RWPE2 (cell line): ENCODE data around the gene AKR1D1.
"Not testable (repeated sequence)": the region's sequence is repeated elsewhere in the genome, so short reads cannot be mapped to it uniquely, and the experiment has no call there.

Source experiments
- ATAC-seq: fragments of 200-7000 bp; cut with Tn5 transposase; 3 replicates; pipeline ENCODE4 v1.9.1; 2021; ENCODE audit warnings: low read depth
- DNase-seq: peaks from one replicate; pipeline ENCODE4 v3.0.0-alpha.2; 2020; ENCODE audit warnings: low spot score
- H3K27ac ChIP-seq: fragments of 450-650 bp; 2 replicates; pipeline ENCODE4 v1.5.1; 2017; ENCODE audit warnings: mild to moderate bottlenecking; ENCODE audit not compliant: poor library complexity, severe bottlenecking
- H3K27me3 ChIP-seq: fragments of 250-450 bp; sonication (Bioruptor Pico); 2 replicates; pipeline ENCODE4 v1.5.1; 2021; ENCODE audit warnings: mild to moderate bottlenecking, moderate library complexity; ENCODE audit not compliant: insufficient read depth, poor library complexity, severe bottlenecking
- H3K36me3 ChIP-seq: fragments of 250-450 bp; sonication (Bioruptor Pico); 2 replicates; pipeline ENCODE4 v1.5.1; 2020; ENCODE audit warnings: low read depth, mild to moderate bottlenecking, moderate library complexity
- H3K4me1 ChIP-seq: fragments of 250-450 bp; sonication (Bioruptor Pico); 2 replicates; pipeline ENCODE4 v1.5.1; 2021; ENCODE audit warnings: mild to moderate bottlenecking, moderate library complexity; ENCODE audit not compliant: insufficient read depth, poor library complexity, severe bottlenecking
- H3K4me3 ChIP-seq: fragments of 250-450 bp; sonication (Bioruptor Pico); 2 replicates; pipeline ENCODE4 v1.5.1; 2021; ENCODE audit warnings: mild to moderate bottlenecking, moderate library complexity; ENCODE audit not compliant: severe bottlenecking
- H3K9me3 ChIP-seq: fragments of 250-450 bp; sonication (Bioruptor Pico); 2 replicates; pipeline ENCODE4 v1.5.1; 2021; ENCODE audit warnings: mild to moderate bottlenecking, moderate library complexity; ENCODE audit not compliant: severe bottlenecking
- TF ChIP-seq, protein P1 (sequence below): fragments of 450-650 bp; IDR thresholded peaks from one replicate; pipeline ENCODE4 v1.5.1; 2017; ENCODE audit warnings: mild to moderate bottlenecking, moderate library complexity; ENCODE audit not compliant: poor library complexity, severe bottlenecking

AKR1D1 gene

GRCh38 chr7:138089080-138089901, 13.0 kb downstream of the AKR1D1 start:
- ATAC-seq (peak; percentile 87), DNase-seq (no peak)
- no peak overlapping the region for H3K4me3 ChIP-seq
- peaks cover 7% of the 10 kb centered on the region for H3K4me1 ChIP-seq
- no peaks in the 10 kb centered on the region for H3K27me3 ChIP-seq
- no peaks in the 10 kb centered on the region for H3K9me3 ChIP-seq
- no peak overlapping the region for H3K27ac ChIP-seq
- TF ChIP-seq, protein P1, sequence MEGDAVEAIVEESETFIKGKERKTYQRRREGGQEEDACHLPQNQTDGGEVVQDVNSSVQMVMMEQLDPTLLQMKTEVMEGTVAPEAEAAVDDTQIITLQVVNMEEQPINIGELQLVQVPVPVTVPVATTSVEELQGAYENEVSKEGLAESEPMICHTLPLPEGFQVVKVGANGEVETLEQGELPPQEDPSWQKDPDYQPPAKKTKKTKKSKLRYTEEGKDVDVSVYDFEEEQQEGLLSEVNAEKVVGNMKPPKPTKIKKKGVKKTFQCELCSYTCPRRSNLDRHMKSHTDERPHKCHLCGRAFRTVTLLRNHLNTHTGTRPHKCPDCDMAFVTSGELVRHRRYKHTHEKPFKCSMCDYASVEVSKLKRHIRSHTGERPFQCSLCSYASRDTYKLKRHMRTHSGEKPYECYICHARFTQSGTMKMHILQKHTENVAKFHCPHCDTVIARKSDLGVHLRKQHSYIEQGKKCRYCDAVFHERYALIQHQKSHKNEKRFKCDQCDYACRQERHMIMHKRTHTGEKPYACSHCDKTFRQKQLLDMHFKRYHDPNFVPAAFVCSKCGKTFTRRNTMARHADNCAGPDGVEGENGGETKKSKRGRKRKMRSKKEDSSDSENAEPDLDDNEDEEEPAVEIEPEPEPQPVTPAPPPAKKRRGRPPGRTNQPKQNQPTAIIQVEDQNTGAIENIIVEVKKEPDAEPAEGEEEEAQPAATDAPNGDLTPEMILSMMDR: no peak
- no peaks in the 10 kb centered on the region for H3K36me3 ChIP-seq

DNA sequence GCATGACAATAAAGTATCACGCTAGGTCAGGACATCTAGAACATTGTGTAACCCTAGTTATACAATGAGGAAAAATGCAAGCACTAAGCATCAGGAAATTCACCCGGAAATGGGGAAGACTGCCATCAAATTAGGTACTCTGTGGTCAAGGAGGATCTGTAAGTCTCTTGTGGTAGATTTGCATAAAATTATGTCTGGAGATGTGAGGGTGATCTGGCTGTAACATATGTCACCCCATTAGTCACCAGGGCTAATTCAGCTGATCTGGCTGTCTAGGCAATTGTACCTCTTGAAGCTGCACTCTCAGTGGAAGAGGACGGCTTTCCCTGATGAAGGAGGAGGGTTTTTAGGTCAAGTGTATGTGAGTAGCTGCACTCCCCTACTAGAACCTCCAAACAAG, 14.8 kb downstream of the AKR1D1 start:
- TF ChIP-seq, protein P1: no peak
- Histone ChIP-seq H3K4me1 (peaks cover 7% of the 10 kb centered on the region), H3K27ac (no peak overlapping the region), H3K4me3 (no peak overlapping the region), H3K36me3 (no peaks in the 10 kb centered on the region), H3K9me3 (no peaks in the 10 kb centered on the region), H3K27me3 (no peaks in the 10 kb centered on the region)
- ATAC-seq (no peak), DNase-seq (no peak)

DNA sequence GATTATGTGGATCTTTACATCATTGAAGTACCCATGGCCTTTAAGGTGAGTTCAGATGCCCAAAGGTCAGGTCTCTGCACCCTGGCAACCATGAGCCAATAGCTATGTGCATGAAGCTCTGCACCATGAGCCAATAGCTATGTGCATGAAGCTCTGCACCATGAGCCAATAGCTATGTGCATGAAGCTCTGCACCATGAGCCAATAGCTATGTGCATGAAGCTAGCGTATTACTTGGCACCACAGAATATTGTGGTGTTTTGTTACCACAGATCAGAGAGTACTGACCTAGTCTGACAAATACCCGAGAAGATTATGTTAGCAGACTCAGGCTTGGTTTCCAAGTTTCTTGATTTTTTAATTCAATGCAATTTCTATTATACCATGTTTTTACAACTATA, 15.6 kb downstream of the AKR1D1 start:
- H3K27me3 ChIP-seq, H3K27ac ChIP-seq, H3K4me1 ChIP-seq, ATAC-seq, H3K36me3 ChIP-seq, H3K9me3 ChIP-seq, H3K4me3 ChIP-seq, DNase-seq: not testable (repeated sequence)

DNA sequence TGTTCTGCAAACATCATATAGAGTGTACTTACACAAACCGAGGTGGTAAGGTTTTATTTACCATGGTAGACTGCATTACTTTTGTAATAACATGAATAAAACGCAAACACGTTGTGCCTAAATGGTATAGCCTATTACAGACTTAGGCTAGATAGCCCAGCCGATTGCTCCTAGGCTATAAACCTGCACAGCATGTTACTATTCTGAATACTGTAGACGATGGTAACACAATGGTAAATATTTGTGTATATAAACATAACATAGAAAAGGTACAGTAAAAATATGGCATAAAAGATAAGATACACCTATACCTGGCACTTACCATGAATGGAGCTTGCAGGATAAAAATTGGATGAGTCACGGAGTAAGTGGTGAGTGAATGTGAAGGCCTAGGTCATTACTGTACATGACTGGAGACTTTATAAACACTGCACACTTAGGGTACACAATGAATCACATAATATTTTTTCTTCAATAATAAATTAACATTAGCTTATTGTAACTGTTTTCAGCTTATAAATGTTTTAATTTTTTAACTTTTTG, 16.3 kb downstream of the AKR1D1 start:
- DNase-seq: no peak
- H3K9me3 ChIP-seq: no peaks in the 10 kb centered on the region
- no peaks in the 10 kb centered on the region for H3K36me3 ChIP-seq
- peaks cover 7% of the 10 kb centered on the region for H3K4me1 ChIP-seq
- TF ChIP-seq, protein P1: no peak
- peak; percentile 79 for ATAC-seq
- no peak overlapping the region for H3K27ac ChIP-seq
- H3K27me3 ChIP-seq: no peaks in the 10 kb centered on the region
- no peak overlapping the region for H3K4me3 ChIP-seq

GRCh38 chr7:138095972-138096935, 20.0 kb downstream of the AKR1D1 start:
- ATAC-seq: no peak
- H3K27ac ChIP-seq: no peak overlapping the region
- TF ChIP-seq, protein P1: no peak
- H3K9me3 ChIP-seq: no peaks in the 10 kb centered on the region
- no peak for DNase-seq
- no peaks in the 10 kb centered on the region for H3K27me3 ChIP-seq
- no peak overlapping the region for H3K4me3 ChIP-seq
- no peaks in the 10 kb centered on the region for H3K4me1 ChIP-seq
- no peaks in the 10 kb centered on the region for H3K36me3 ChIP-seq
